IPS-15b (cell line): ENCODE results near the gene ARHGAP33.
"Not testable (repeated sequence)": the region's sequence is repeated elsewhere in the genome, so short reads cannot be mapped to it uniquely, and the experiment has no call there.

Experiments
- H3K27me3 ChIP-seq: one replicate; pipeline ENCODE4 v1.6.1; 2013; ENCODE audit warnings: low read length; ENCODE audit not compliant: control insufficient read depth, insufficient read depth
- H3K36me3 ChIP-seq: one replicate; pipeline ENCODE4 v1.6.1; 2013; ENCODE audit warnings: low read length; ENCODE audit not compliant: control insufficient read depth, insufficient read depth
- H3K4me1 ChIP-seq: one replicate; pipeline ENCODE4 v1.6.1; 2013; ENCODE audit warnings: mild to moderate bottlenecking, low read length; ENCODE audit not compliant: control insufficient read depth, insufficient read depth
- H3K4me3 ChIP-seq: one replicate; pipeline ENCODE4 v1.5.1; 2013; ENCODE audit warnings: low read depth, low read length
- H3K9ac ChIP-seq: one replicate; pipeline ENCODE4 v1.6.1; 2013; ENCODE audit warnings: low read depth, mild to moderate bottlenecking, low read length
- H3K9me3 ChIP-seq: one replicate; pipeline ENCODE4 v1.6.1; 2013; ENCODE audit warnings: mild to moderate bottlenecking, low read length; ENCODE audit not compliant: control insufficient read depth, insufficient read depth

The ARHGAP33 gene

GRCh38 chr19:35816846-35817245, 41.5 kb downstream of the ARHGAP33 start:
- no peaks in the 10 kb centered on the region for H3K36me3 ChIP-seq
- no peaks in the 10 kb centered on the region for H3K9me3 ChIP-seq
- no peak overlapping the region for H3K4me3 ChIP-seq
- H3K4me1 ChIP-seq, result peaks cover 2% of the 10 kb centered on the region
- no peaks in the 10 kb centered on the region for H3K27me3 ChIP-seq
- no peak overlapping the region for H3K9ac ChIP-seq

DNA sequence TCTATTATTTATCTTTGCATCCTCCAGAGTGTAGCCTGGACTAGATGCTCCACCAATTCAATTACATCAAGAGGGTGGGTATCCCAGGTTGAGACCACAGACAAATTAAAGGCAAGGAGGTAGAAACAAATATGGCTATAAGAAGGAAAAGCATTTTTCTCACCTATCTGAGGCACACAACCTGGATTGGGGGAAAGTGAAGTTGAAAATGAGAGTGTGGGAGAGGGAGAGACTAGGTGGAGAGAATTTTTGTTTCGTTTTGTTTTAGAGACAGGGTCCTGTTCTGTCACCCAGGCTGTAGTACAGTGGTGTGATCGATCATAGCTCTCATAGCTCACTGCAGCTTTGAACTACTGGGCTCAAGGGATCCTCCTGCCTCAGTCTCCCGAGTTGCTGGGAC, 43.1 kb downstream of the ARHGAP33 start:
- Histone ChIP-seq H3K27me3 (no peaks in the 10 kb centered on the region), H3K36me3 (no peaks in the 10 kb centered on the region), H3K4me1 (peaks cover 2% of the 10 kb centered on the region), H3K4me3 (no peak overlapping the region), H3K9me3 (no peaks in the 10 kb centered on the region), H3K9ac (no peak overlapping the region)

GRCh38 chr19:35822579-35822978, 47.2 kb downstream of the ARHGAP33 start:
- Histone ChIP-seq H3K9me3 (no peaks in the 10 kb centered on the region), H3K9ac (no peak overlapping the region), H3K27me3 (no peaks in the 10 kb centered on the region), H3K36me3 (no peaks in the 10 kb centered on the region), H3K4me1 (peaks cover 2% of the 10 kb centered on the region), H3K4me3 (no peak overlapping the region)

DNA sequence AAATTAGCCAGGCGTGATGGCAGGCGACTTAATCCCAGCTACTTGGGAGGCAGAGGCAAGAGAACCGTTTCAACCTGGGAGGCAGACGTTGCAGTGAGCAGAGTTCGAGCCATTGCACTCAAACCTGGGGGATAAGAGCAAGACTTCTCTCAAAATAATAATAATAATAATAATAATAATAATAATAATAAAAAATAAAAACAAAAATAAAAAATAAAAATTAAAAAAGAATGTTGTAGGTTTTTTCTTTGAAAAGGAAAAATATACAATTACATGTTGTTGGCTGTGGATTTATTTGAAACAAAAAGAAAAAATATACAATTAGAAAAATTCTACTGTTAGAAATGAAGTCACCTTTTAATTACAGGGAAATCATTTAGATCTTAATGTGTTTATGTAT, 48.8 kb downstream of the ARHGAP33 start:
- H3K9ac ChIP-seq, result no peak overlapping the region
- H3K4me1 ChIP-seq, result peaks cover 2% of the 10 kb centered on the region
- H3K36me3 ChIP-seq, result no peaks in the 10 kb centered on the region
- no peaks in the 10 kb centered on the region for H3K27me3 ChIP-seq
- H3K4me3 ChIP-seq, result no peak overlapping the region
- H3K9me3 ChIP-seq, result no peaks in the 10 kb centered on the region

GRCh38 chr19:35828692-35829301, 53.4 kb downstream of the ARHGAP33 start:
- Histone ChIP-seq H3K36me3 (no peaks in the 10 kb centered on the region), H3K4me1 (no peaks in the 10 kb centered on the region), H3K27me3 (peaks cover 10% of the 10 kb centered on the region), H3K4me3 (no peak overlapping the region), H3K9ac (no peak overlapping the region), H3K9me3 (no peaks in the 10 kb centered on the region)

- Histone ChIP-seq H3K4me1 (no peaks in the 10 kb centered on the region), H3K9ac (no peak overlapping the region), H3K27me3 (peaks cover 12% of the 10 kb centered on the region), H3K4me3 (no peak overlapping the region), H3K36me3 (no peaks in the 10 kb centered on the region), H3K9me3 (no peaks in the 10 kb centered on the region)
These were observed 55.6 kb downstream of the ARHGAP33 start for GRCh38 chr19:35830986-35831385.

GRCh38 chr19:35832054-35832453, 56.7 kb downstream of the ARHGAP33 start:
- Histone ChIP-seq H3K4me3 (no peak overlapping the region), H3K9me3 (no peaks in the 10 kb centered on the region), H3K9ac (no peak overlapping the region), H3K27me3 (peaks cover 12% of the 10 kb centered on the region), H3K4me1 (no peaks in the 10 kb centered on the region), H3K36me3 (no peaks in the 10 kb centered on the region)

DNA sequence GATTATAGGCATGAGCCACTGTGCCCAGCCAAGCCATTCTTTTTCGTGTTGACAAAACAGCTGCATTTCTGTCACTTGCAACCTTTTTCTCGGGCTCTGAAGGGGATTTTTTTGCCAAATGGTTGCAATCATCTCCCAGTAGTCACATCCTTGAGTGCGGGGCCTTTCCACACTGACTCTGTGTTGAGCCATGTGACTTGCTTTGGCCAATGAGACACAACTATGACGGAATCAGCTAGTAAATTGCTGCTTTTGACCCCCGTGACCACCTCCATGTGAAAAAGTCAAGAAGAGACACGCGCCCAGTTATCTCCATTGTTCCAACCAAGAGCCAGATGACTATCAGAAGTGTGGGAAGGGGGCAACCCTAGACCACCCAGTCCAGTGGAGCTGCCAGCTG, 58.6 kb downstream of the ARHGAP33 start:
- H3K9me3 ChIP-seq, result no peaks in the 10 kb centered on the region
- H3K36me3 ChIP-seq, result no peaks in the 10 kb centered on the region
- no peak overlapping the region for H3K4me3 ChIP-seq
- H3K9ac ChIP-seq, result no peak overlapping the region
- peaks cover 12% of the 10 kb centered on the region for H3K27me3 ChIP-seq
- H3K4me1 ChIP-seq, result no peaks in the 10 kb centered on the region

GRCh38 chr19:35836096-35836495, 60.7 kb downstream of the ARHGAP33 start:
- H3K36me3 ChIP-seq, H3K4me1 ChIP-seq, H3K4me3 ChIP-seq, H3K27me3 ChIP-seq, H3K9ac ChIP-seq, H3K9me3 ChIP-seq: not testable (repeated sequence)
